ENCODE data around the gene LRRC3C. TPM values are rescaled to one million over a fixed set of nuclear protein-coding genes. Genes with fewer than 3 reads are reported as not detected.
A peak's percentile ranks its signal among the peaks of the same experiment; 100 is the strongest.

LRRC3C gene
- total RNA-seq, 1 experiment from 2014 or later = not detected

- intact Hi-C loops (cut with micrococcal nuclease; ENCODE audit: unreplicated experiment) = no loop called here
Measured at GRCh38 chr17:39949028-39949427, 21.5 kb downstream of the LRRC3C start.

GRCh38 chr17:39950871-39951348 is 23.4 kb downstream of the LRRC3C start:
- Histone ChIP-seq H3K4me1 (peaks cover 10% of the 10 kb centered on the region; the same call in 1 of the 2 replicates), H3K4me3 (ENCODE audit: low read depth, low read length) (no peak overlapping the region), H3K36me3 (ENCODE audit: control insufficient read depth, insufficient read depth, low read length) (no peaks in the 10 kb centered on the region), H3K27me3 (replicated peaks; ENCODE audit: control insufficient read depth, insufficient read depth, low read length) (no peaks in the 10 kb centered on the region; the same call in 1 of the 2 replicates), H3K9me3 (no peaks in the 10 kb centered on the region)
- DNase-seq = no peak
- BruUV-seq (replicated peaks) = no TSS peak
- CTCF ChIA-PET = no interaction called here
- POLR2A ChIA-PET = interaction anchor here (0.6 kb wide), 1 partner anchor 26 kb away, joined by 3 read pairs; no protein-coding TSS in a partner anchor
- H3K4me1 Mint-ChIP-seq (ENCODE audit: low read depth, unreplicated experiment) = peaks cover 11% of the 10 kb centered on the region
- H3K36me3 Mint-ChIP-seq (ENCODE audit: insufficient read depth, unreplicated experiment) = no peaks in the 10 kb centered on the region
- H3K9me3 Mint-ChIP-seq (ENCODE audit: unreplicated experiment) = no peaks in the 10 kb centered on the region
- H3K27ac Mint-ChIP-seq (ENCODE audit: unreplicated experiment) = no peak overlapping the region
- no peak overlapping the region for H3K4me3 Mint-ChIP-seq (ENCODE audit: unreplicated experiment)
- H3K27me3 Mint-ChIP-seq (ENCODE audit: insufficient read depth, unreplicated experiment) = no peaks in the 10 kb centered on the region
- TF ChIP-seq CTCF (IDR thresholded peaks at IDR 0.05; ENCODE audit: insufficient read depth in 1 of 2, low read depth in 1 of 2, low read length in 1 of 2, severe bottlenecking in 1 of 2, unreplicated experiment in 1 of 2) = no peak
- intact Hi-C loops (cut with micrococcal nuclease; ENCODE audit: unreplicated experiment) = no loop called here

More at GRCh38 chr17:39949028-39949427, 21.5 kb downstream of the LRRC3C start:
- Mint-ChIP-seq H3K36me3 (ENCODE audit: insufficient read depth, unreplicated experiment) (no peaks in the 10 kb centered on the region), H3K4me3 (ENCODE audit: unreplicated experiment) (no peak overlapping the region), H3K27me3 (ENCODE audit: insufficient read depth, unreplicated experiment) (no peaks in the 10 kb centered on the region), H3K4me1 (ENCODE audit: low read depth, unreplicated experiment) (peaks cover 12% of the 10 kb centered on the region), H3K27ac (ENCODE audit: unreplicated experiment) (no peak overlapping the region), H3K9me3 (ENCODE audit: unreplicated experiment) (no peaks in the 10 kb centered on the region)
- no TSS peak for BruUV-seq (replicated peaks)
- Histone ChIP-seq H3K9me3 (no peaks in the 10 kb centered on the region), H3K4me3 (ENCODE audit: low read depth, low read length) (no peak overlapping the region), H3K27me3 (replicated peaks; ENCODE audit: control insufficient read depth, insufficient read depth, low read length) (no peaks in the 10 kb centered on the region; the same call in 1 of the 2 replicates), H3K36me3 (ENCODE audit: control insufficient read depth, insufficient read depth, low read length) (no peaks in the 10 kb centered on the region), H3K4me1 (peaks cover 10% of the 10 kb centered on the region; the same call in 1 of the 2 replicates)
- no peak for DNase-seq
- ChIA-PET POLR2A (no interaction called here), CTCF (no interaction called here)
- no peak for TF ChIP-seq CTCF (IDR thresholded peaks at IDR 0.05; ENCODE audit: insufficient read depth in 1 of 2, low read depth in 1 of 2, low read length in 1 of 2, severe bottlenecking in 1 of 2, unreplicated experiment in 1 of 2)

- BruUV-seq (replicated peaks) = no TSS peak
- peak overlapping the region; percentile 65 for H3K4me3 Mint-ChIP-seq (ENCODE audit: unreplicated experiment)
- intact Hi-C loops (cut with micrococcal nuclease; ENCODE audit: unreplicated experiment) = no loop called here
Measured at GRCh38 chr17:39951924-39952679, 24.6 kb downstream of the LRRC3C start.

More at GRCh38 chr17:39951924-39952679, 24.6 kb downstream of the LRRC3C start:
- H3K27me3 Mint-ChIP-seq (ENCODE audit: insufficient read depth, unreplicated experiment) = no peaks in the 10 kb centered on the region
- Histone ChIP-seq H3K4me1 (peaks cover 10% of the 10 kb centered on the region; the same call in 1 of the 2 replicates), H3K9me3 (no peaks in the 10 kb centered on the region), H3K27me3 (replicated peaks; ENCODE audit: control insufficient read depth, insufficient read depth, low read length) (no peaks in the 10 kb centered on the region), H3K4me3 (ENCODE audit: low read depth, low read length) (peak overlapping the region; percentile 28), H3K36me3 (ENCODE audit: control insufficient read depth, insufficient read depth, low read length) (no peaks in the 10 kb centered on the region)
- CTCF ChIA-PET = interaction anchor here (0.6 to 1.9 kb wide), 6 partner anchors 29 to 330 kb away, joined by 3 to 10 read pairs (median 5); partner anchors contain the start of genes PSMD3 and WIPF2
- H3K9me3 Mint-ChIP-seq (ENCODE audit: unreplicated experiment) = no peaks in the 10 kb centered on the region
- DNase-seq = no peak
- H3K36me3 Mint-ChIP-seq (ENCODE audit: insufficient read depth, unreplicated experiment) = no peaks in the 10 kb centered on the region
- no peak overlapping the region for H3K27ac Mint-ChIP-seq (ENCODE audit: unreplicated experiment)
- no peak for TF ChIP-seq CTCF (IDR thresholded peaks at IDR 0.05; ENCODE audit: insufficient read depth in 1 of 2, low read depth in 1 of 2, low read length in 1 of 2, severe bottlenecking in 1 of 2, unreplicated experiment in 1 of 2)
- POLR2A ChIA-PET = interaction anchor here (0.6 to 1.1 kb wide), 3 partner anchors 28 to 129 kb away, joined by 3 to 14 read pairs (median 6); partner anchors contain the start of gene PSMD3
- peaks cover 8% of the 10 kb centered on the region for H3K4me1 Mint-ChIP-seq (ENCODE audit: low read depth, unreplicated experiment)

Data from Caco-2 (cell line).